WTC11 (cell line): ENCODE results near the gene CFAP53. TPM values are rescaled to one million over a fixed set of nuclear protein-coding genes. Genes with fewer than 3 reads are reported as not detected.

ENCODE experiments used
- ATAC-seq: fragments of 200-7000 bp; cut with Tn5 transposase; 2 replicates; pipeline ENCODE4 v1.10.0; 2021; ENCODE audit warnings: mild to moderate bottlenecking, moderate library complexity
- CTCF ChIA-PET: fragments of 300-600 bp; sonication (Branson Sonifier 250); formaldehyde crosslinking; loops from one replicate; lab custom pipeline; 2021; ENCODE audit warnings: antibody characterized with exemption; lab: Charles Lee
- POLR2A ChIA-PET: fragments of 350-600 bp; sonication (Branson Sonifier 250); formaldehyde crosslinking; loops from one replicate; lab custom pipeline; 2021; ENCODE audit warnings: antibody characterized with exemption; lab: Charles Lee
- DNase-seq: peaks from one replicate; pipeline ENCODE4 v3.0.0; 2021; ENCODE audit warnings: low spot score
- H3K27ac Mint-ChIP-seq: 2 replicates; pipeline ENCODE4 v1.8.0; 2021; ENCODE audit warnings: mixed read lengths
- H3K27me3 Mint-ChIP-seq: 2 replicates; pipeline ENCODE4 v1.8.0; 2021; ENCODE audit warnings: low read depth, mild to moderate bottlenecking, moderate library complexity, mixed read lengths
- H3K36me3 Mint-ChIP-seq: 2 replicates; pipeline ENCODE4 v1.8.0; 2021; ENCODE audit warnings: mixed read lengths
- H3K4me1 Mint-ChIP-seq: 2 replicates; pipeline ENCODE4 v1.8.0; 2022; ENCODE audit warnings: mixed read lengths
- H3K4me3 Mint-ChIP-seq: 2 replicates; pipeline ENCODE4 v1.8.0; 2021; ENCODE audit warnings: mild to moderate bottlenecking, moderate library complexity, mixed read lengths
- H3K9me3 Mint-ChIP-seq: 2 replicates; pipeline ENCODE4 v1.8.0; 2021; ENCODE audit warnings: mixed read lengths
- CREM ChIP-seq: sonication (generic); formaldehyde crosslinking; IDR thresholded peaks from 2 replicates; pipeline ENCODE4 v1.8.1; 2022; ENCODE audit warnings: mild to moderate bottlenecking, missing genetic modification reagents, moderate library complexity
- ELF4 ChIP-seq: sonication (generic); formaldehyde crosslinking; IDR thresholded peaks from 2 replicates; pipeline ENCODE4 v1.8.1; 2022; ENCODE audit warnings: low read depth, mild to moderate bottlenecking, moderate library complexity, missing genetic modification reagents
- FOXP1 ChIP-seq: sonication (generic); formaldehyde crosslinking; IDR thresholded peaks from 2 replicates; pipeline ENCODE4 v1.8.0; 2022; ENCODE audit warnings: missing genetic modification reagents, mild to moderate bottlenecking, moderate library complexity, borderline replicate concordance
- KAT7 ChIP-seq: sonication (generic); formaldehyde crosslinking; IDR thresholded peaks from 2 replicates; pipeline ENCODE4 v1.8.1; 2023; ENCODE audit warnings: missing genetic modification reagents, mild to moderate bottlenecking, borderline replicate concordance
- NFE2L1 ChIP-seq: sonication (generic); formaldehyde crosslinking; IDR thresholded peaks from 2 replicates; pipeline ENCODE4 v1.8.1; 2023; ENCODE audit warnings: missing genetic modification reagents
- TEAD1 ChIP-seq: sonication (generic); formaldehyde crosslinking; IDR thresholded peaks from 2 replicates; pipeline ENCODE4 v1.8.0; 2022; ENCODE audit warnings: mild to moderate bottlenecking, missing genetic modification reagents
- ZNF219 ChIP-seq: sonication (generic); formaldehyde crosslinking; IDR thresholded peaks from 2 replicates; pipeline ENCODE4 v1.8.0; 2023; ENCODE audit warnings: missing genetic modification reagents, mild to moderate bottlenecking, borderline replicate concordance
- ZNF263 ChIP-seq: sonication (generic); formaldehyde crosslinking; IDR thresholded peaks from 2 replicates; pipeline ENCODE4 v1.8.1; 2022; ENCODE audit warnings: low read depth, mild to moderate bottlenecking, moderate library complexity, missing genetic modification reagents
- ZNF416 ChIP-seq: fragments of 250-450 bp; sonication (Bioruptor Pico); IDR thresholded peaks from 2 replicates; pipeline ENCODE4 v1.9.0; 2021; ENCODE audit warnings: mild to moderate bottlenecking, inconsistent platforms
- total RNA-seq: library from RNA; stranded (reverse); gene quantifications from 3 replicates; pipeline ENCODE4 v1.2.3, GENCODE V29; 2021
- TF ChIP-seq, protein P1 (sequence below): fragments of 250-450 bp; sonication (Bioruptor Pico); IDR thresholded peaks from 2 replicates; pipeline ENCODE4 v1.8.0; 2021; ENCODE audit warnings: mild to moderate bottlenecking
- TF ChIP-seq, protein P2 (sequence below): sonication (generic); formaldehyde crosslinking; IDR thresholded peaks from 2 replicates; pipeline ENCODE4 v1.8.0; 2022; ENCODE audit warnings: mild to moderate bottlenecking, missing genetic modification reagents
- TF ChIP-seq, protein P3 (sequence below): sonication (generic); formaldehyde crosslinking; IDR thresholded peaks from 2 replicates; pipeline ENCODE4 v1.8.0; 2023; ENCODE audit warnings: missing genetic modification reagents
- TF ChIP-seq, protein P4 (sequence below): sonication (generic); formaldehyde crosslinking; IDR thresholded peaks from 2 replicates; pipeline ENCODE4 v1.8.0; 2023; ENCODE audit warnings: missing genetic modification reagents, mild to moderate bottlenecking, borderline replicate concordance
- TF ChIP-seq, protein P5 (sequence below): fragments of 200-600 bp; IDR thresholded peaks from 2 replicates; pipeline ENCODE4 v1.8.0; 2022; ENCODE audit warnings: antibody characterized with exemption
- TF ChIP-seq, protein P6 (sequence below): fragments of 250-450 bp; sonication (Bioruptor Pico); IDR thresholded peaks from 2 replicates; pipeline ENCODE4 v1.9.0; 2021; ENCODE audit warnings: mild to moderate bottlenecking

Gene CFAP53
- total RNA-seq, 1 experiment from 2014 or later: 0.26 TPM

DNA sequence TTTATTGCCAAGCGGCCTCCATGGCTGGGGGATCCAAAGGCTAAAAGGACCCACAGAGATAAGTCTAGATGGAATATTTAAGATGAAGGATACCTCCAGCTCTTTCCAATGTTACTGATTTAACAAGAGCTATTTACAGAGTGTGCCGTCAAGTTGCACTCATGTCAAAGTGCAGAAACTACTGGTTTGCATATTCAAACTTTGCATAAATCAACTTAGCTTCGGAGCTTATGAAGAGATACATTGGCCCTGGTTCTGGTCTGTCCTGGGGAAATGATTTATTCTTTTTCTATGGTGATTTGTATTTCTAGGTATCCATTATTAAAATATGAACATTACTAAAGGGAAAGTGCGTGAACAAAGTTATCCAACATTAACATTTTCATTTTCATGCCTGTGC lies 57.0 kb downstream of the CFAP53 start (continued):
- TF ChIP-seq, protein P1, sequence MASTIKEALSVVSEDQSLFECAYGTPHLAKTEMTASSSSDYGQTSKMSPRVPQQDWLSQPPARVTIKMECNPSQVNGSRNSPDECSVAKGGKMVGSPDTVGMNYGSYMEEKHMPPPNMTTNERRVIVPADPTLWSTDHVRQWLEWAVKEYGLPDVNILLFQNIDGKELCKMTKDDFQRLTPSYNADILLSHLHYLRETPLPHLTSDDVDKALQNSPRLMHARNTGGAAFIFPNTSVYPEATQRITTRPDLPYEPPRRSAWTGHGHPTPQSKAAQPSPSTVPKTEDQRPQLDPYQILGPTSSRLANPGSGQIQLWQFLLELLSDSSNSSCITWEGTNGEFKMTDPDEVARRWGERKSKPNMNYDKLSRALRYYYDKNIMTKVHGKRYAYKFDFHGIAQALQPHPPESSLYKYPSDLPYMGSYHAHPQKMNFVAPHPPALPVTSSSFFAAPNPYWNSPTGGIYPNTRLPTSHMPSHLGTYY (CRISPR knock-in tag): no peak
- TF ChIP-seq NFE2L1 (no peak), ZNF219 (CRISPR knock-in tag) (no peak), TEAD1 (CRISPR knock-in tag) (no peak), FOXP1 (CRISPR knock-in tag) (no peak)

DNA sequence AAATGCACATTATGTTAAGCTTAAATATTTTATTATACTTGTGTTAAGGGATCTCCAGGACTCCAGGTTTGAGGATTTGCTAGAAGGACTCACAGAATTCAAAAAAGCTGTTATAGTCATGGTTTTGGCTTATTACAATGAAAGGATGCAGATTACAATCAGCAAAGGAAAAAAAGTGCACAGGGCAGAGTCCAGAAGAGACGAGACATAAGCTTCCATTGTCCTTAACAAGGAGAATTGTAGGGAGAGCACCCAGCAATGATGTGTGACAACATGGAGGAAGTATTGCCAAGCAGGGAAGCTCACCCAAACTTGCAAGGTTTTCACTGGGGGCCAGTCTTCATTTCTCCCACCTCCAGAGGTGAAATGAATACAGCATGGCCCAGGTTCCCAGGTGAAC lies 58.6 kb downstream of the CFAP53 start:
- POLR2A ChIA-PET: interaction anchor here (0.6 kb wide), 1 partner anchor 838 kb away, joined by 3 read pairs; no protein-coding TSS in a partner anchor
- H3K9me3 Mint-ChIP-seq: no peaks in the 10 kb centered on the region
- peaks cover 6% of the 10 kb centered on the region for H3K27me3 Mint-ChIP-seq
- TF ChIP-seq ZNF219 (CRISPR knock-in tag) (no peak), ELF4 (CRISPR knock-in tag) (no peak), ZNF263 (CRISPR knock-in tag) (no peak), ZNF416 (no peak), KAT7 (CRISPR knock-in tag) (no peak), CREM (CRISPR knock-in tag) (no peak)
- TF ChIP-seq, protein P2, sequence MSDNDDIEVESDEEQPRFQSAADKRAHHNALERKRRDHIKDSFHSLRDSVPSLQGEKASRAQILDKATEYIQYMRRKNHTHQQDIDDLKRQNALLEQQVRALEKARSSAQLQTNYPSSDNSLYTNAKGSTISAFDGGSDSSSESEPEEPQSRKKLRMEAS: no peak
- TF ChIP-seq, protein P3, sequence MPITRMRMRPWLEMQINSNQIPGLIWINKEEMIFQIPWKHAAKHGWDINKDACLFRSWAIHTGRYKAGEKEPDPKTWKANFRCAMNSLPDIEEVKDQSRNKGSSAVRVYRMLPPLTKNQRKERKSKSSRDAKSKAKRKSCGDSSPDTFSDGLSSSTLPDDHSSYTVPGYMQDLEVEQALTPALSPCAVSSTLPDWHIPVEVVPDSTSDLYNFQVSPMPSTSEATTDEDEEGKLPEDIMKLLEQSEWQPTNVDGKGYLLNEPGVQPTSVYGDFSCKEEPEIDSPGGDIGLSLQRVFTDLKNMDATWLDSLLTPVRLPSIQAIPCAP: no peak
- TF ChIP-seq, protein P4, sequence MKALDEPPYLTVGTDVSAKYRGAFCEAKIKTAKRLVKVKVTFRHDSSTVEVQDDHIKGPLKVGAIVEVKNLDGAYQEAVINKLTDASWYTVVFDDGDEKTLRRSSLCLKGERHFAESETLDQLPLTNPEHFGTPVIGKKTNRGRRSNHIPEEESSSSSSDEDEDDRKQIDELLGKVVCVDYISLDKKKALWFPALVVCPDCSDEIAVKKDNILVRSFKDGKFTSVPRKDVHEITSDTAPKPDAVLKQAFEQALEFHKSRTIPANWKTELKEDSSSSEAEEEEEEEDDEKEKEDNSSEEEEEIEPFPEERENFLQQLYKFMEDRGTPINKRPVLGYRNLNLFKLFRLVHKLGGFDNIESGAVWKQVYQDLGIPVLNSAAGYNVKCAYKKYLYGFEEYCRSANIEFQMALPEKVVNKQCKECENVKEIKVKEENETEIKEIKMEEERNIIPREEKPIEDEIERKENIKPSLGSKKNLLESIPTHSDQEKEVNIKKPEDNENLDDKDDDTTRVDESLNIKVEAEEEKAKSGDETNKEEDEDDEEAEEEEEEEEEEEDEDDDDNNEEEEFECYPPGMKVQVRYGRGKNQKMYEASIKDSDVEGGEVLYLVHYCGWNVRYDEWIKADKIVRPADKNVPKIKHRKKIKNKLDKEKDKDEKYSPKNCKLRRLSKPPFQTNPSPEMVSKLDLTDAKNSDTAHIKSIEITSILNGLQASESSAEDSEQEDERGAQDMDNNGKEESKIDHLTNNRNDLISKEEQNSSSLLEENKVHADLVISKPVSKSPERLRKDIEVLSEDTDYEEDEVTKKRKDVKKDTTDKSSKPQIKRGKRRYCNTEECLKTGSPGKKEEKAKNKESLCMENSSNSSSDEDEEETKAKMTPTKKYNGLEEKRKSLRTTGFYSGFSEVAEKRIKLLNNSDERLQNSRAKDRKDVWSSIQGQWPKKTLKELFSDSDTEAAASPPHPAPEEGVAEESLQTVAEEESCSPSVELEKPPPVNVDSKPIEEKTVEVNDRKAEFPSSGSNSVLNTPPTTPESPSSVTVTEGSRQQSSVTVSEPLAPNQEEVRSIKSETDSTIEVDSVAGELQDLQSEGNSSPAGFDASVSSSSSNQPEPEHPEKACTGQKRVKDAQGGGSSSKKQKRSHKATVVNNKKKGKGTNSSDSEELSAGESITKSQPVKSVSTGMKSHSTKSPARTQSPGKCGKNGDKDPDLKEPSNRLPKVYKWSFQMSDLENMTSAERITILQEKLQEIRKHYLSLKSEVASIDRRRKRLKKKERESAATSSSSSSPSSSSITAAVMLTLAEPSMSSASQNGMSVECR (CRISPR knock-in tag): no peak
- CTCF ChIA-PET: interaction anchor here (1.0 to 2.4 kb wide), 4 partner anchors 11 to 349 kb away, joined by 3 to 8 read pairs (median 6); partner anchors contain the start of gene MYO5B
- no peak overlapping the region for H3K27ac Mint-ChIP-seq
- H3K36me3 Mint-ChIP-seq: no peaks in the 10 kb centered on the region
- no peak overlapping the region for H3K4me3 Mint-ChIP-seq
- ATAC-seq: no peak
- DNase-seq: no peak
- peaks cover 5% of the 10 kb centered on the region; the same call in 1 of the 2 replicates for H3K4me1 Mint-ChIP-seq

DNA sequence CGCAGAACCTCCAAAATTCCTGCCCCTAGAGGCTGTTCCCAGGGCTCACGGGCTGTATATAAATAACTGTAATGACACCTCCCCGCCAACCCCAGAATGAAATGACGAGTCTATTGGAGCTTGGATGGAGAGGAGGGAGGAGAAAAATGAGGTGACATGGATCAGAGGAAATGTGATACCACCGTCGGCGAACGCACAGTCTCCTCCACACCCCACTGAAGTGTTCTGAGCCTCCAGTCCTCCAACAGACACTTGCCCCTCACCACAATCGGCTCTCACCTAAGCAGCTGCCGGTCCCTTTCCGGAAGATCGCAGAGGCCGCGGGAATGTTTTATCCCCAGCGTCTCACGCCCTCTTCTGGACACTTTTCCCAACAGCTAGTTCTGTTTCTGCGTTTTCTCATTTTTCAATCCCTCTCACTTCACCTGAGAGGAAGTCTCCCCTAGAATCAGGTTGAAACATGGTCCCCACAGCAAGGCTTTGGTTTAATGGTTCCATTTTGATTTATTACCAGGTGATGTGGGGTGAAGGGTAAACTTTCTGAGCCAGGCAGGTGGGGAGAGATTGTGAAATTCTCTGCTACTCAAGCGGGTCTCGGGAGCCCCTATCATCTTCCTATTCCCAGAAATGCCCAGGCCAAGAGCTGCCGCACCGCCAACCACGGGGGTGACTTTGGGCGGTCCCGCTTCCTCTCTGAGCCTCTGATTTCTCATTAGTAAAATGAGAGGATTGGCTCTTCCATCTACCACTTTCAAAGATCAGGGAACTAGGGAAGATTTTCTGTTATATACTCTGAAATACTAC lies 62.3 kb downstream of the CFAP53 start:
- DNase-seq (peak; percentile 74), ATAC-seq (peak; percentile 90)
- TF ChIP-seq, protein P5, sequence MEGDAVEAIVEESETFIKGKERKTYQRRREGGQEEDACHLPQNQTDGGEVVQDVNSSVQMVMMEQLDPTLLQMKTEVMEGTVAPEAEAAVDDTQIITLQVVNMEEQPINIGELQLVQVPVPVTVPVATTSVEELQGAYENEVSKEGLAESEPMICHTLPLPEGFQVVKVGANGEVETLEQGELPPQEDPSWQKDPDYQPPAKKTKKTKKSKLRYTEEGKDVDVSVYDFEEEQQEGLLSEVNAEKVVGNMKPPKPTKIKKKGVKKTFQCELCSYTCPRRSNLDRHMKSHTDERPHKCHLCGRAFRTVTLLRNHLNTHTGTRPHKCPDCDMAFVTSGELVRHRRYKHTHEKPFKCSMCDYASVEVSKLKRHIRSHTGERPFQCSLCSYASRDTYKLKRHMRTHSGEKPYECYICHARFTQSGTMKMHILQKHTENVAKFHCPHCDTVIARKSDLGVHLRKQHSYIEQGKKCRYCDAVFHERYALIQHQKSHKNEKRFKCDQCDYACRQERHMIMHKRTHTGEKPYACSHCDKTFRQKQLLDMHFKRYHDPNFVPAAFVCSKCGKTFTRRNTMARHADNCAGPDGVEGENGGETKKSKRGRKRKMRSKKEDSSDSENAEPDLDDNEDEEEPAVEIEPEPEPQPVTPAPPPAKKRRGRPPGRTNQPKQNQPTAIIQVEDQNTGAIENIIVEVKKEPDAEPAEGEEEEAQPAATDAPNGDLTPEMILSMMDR: peak; percentile 20; the same call in 1 of the 2 replicates
- TF ChIP-seq, protein P6, sequence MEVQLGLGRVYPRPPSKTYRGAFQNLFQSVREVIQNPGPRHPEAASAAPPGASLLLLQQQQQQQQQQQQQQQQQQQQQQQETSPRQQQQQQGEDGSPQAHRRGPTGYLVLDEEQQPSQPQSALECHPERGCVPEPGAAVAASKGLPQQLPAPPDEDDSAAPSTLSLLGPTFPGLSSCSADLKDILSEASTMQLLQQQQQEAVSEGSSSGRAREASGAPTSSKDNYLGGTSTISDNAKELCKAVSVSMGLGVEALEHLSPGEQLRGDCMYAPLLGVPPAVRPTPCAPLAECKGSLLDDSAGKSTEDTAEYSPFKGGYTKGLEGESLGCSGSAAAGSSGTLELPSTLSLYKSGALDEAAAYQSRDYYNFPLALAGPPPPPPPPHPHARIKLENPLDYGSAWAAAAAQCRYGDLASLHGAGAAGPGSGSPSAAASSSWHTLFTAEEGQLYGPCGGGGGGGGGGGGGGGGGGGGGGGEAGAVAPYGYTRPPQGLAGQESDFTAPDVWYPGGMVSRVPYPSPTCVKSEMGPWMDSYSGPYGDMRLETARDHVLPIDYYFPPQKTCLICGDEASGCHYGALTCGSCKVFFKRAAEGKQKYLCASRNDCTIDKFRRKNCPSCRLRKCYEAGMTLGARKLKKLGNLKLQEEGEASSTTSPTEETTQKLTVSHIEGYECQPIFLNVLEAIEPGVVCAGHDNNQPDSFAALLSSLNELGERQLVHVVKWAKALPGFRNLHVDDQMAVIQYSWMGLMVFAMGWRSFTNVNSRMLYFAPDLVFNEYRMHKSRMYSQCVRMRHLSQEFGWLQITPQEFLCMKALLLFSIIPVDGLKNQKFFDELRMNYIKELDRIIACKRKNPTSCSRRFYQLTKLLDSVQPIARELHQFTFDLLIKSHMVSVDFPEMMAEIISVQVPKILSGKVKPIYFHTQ (CRISPR knock-in tag): no peak
- peaks cover 10% of the 10 kb centered on the region; the same call in 1 of the 2 replicates for H3K9me3 Mint-ChIP-seq
- ChIA-PET POLR2A (interaction anchor here (0.6 to 1.0 kb wide), 2 partner anchors 9 to 342 kb away, joined by 3 read pairs; no protein-coding TSS in a partner anchor), CTCF (interaction anchor here (0.5 to 3.3 kb wide), 67 partner anchors 9 to 739 kb away, joined by 3 to 38 read pairs (median 4); partner anchors contain the start of genes CFAP53, MBD1 and MYO5B)
- H3K4me1 Mint-ChIP-seq: peaks cover 5% of the 10 kb centered on the region
- no peaks in the 10 kb centered on the region for H3K36me3 Mint-ChIP-seq
- peak overlapping the region; percentile 62 for H3K4me3 Mint-ChIP-seq
- peaks cover 17% of the 10 kb centered on the region for H3K27me3 Mint-ChIP-seq
- H3K27ac Mint-ChIP-seq: no peak overlapping the region
